Panc1 (cell line): ENCODE data around the gene TAS1R2.

Experiments used
- CTCF ChIP-seq: fragments of 450-650 bp; IDR thresholded peaks from 2 replicates; pipeline ENCODE4 v1.5.1; 2017; ENCODE audit warnings: mild to moderate bottlenecking
- POLR2AphosphoS5 ChIP-seq: IDR thresholded peaks from 2 replicates; pipeline ENCODE4 v1.6.1; 2012; ENCODE audit warnings: mild to moderate bottlenecking, low read depth, low read length, moderate library complexity
- REST ChIP-seq, 2 experiments: IDR thresholded peaks; 2 replicates each; pipeline ENCODE4 v1.6.1; 2011 to 2012; ENCODE audit warnings: low read depth in 2 of 2, control low read depth in 1 of 2, low read length in 1 of 2, mild to moderate bottlenecking in 1 of 2, moderate library complexity in 1 of 2; ENCODE audit not compliant: insufficient read depth in 1 of 2
- TCF7L2 ChIP-seq: IDR thresholded peaks from 2 replicates; pipeline ENCODE4 v1.6.1; 2011; ENCODE audit warnings: mild to moderate bottlenecking, low read depth, low read length, inconsistent platforms

GRCh38 chr1:18870957-18871356, 11.5 kb upstream of the TAS1R2 start:
- no peak for TF ChIP-seq CTCF
- no peak for TF ChIP-seq POLR2AphosphoS5
- no peak for TF ChIP-seq REST (IDR thresholded peaks at IDR 0.05; ENCODE audit: insufficient read depth in 1 of 2, low read depth in 2 of 2, low read length in 1 of 2)
- TF ChIP-seq TCF7L2 = no peak
